ENCODE results near the gene BICRA. TPM values are rescaled to one million over a fixed set of nuclear protein-coding genes. Genes with fewer than 3 reads are reported as not detected.
A peak's percentile ranks its signal among the peaks of the same experiment; 100 is the strongest.
"Not testable (repeated sequence)": the region's sequence is repeated elsewhere in the genome, so short reads cannot be mapped to it uniquely, and the experiment has no call there.

The BICRA gene
- total and polyA plus RNA-seq, 2 donors (not counting 1 experiment from before 2014, with no cell fraction given), result 14.1 to 34.7 TPM

- Mint-ChIP-seq H3K4me1 (peaks cover 11% of the 10 kb centered on the region), H3K4me3 (peak overlapping the region; percentile 50), H3K27ac (no peak overlapping the region), H3K27me3 (peaks cover 26% of the 10 kb centered on the region), H3K9me3 (ENCODE audit: insufficient read depth) (no peaks in the 10 kb centered on the region)
- Histone ChIP-seq H3K4me1 (ENCODE audit: control insufficient read depth in 2 of 2, insufficient read depth in 2 of 2, low read length in 2 of 2) (peaks cover 12 to 18% of the 10 kb centered on the region in 2 donors), H3K79me2 (ENCODE audit: control insufficient read depth, insufficient read depth, low read length) (no peaks in the 10 kb centered on the region), H3K4me3 (ENCODE audit: control extremely low read depth in 1 of 5, extremely low read depth in 1 of 5, insufficient read depth in 1 of 5, low read depth in 2 of 5, low read length in 4 of 5) (no peak overlapping the region), H4K20me1 (ENCODE audit: control insufficient read depth, insufficient read depth, low read length, poor library complexity, severe bottlenecking) (no peaks in the 10 kb centered on the region), H3K36me3 (replicated peaks in 1 of 2; ENCODE audit: control extremely low read depth in 1 of 2, control insufficient read depth in 1 of 2, extremely low read depth in 1 of 2, insufficient read depth in 2 of 2, low read length in 1 of 2) (no peaks in the 10 kb centered on the region), H3K4me2 (replicated peaks; ENCODE audit: low read depth, low read length, poor library complexity, severe bottlenecking) (no peak overlapping the region), H3K9me3 (ENCODE audit: control extremely low read depth in 1 of 3, control insufficient read depth in 2 of 3, insufficient read depth in 1 of 3, low read length in 2 of 3) (peaks cover 0 to 9% (median 0%) of the 10 kb centered on the region in 3 donors), H3K27me3 (replicated peaks in 1 of 4; ENCODE audit: control extremely low read depth in 1 of 4, control insufficient read depth in 3 of 4, insufficient read depth in 4 of 4, low read length in 3 of 4) (peaks cover 0 to 23% (median 3%) of the 10 kb centered on the region in 4 experiments), H3K27ac (ENCODE audit: low read length in 2 of 2) (no peak overlapping the region), H2AFZ (ENCODE audit: insufficient read depth, low read depth, low read length, poor library complexity, severe bottlenecking) (peak overlapping the region; percentile 18), H3K9ac (ENCODE audit: low read length) (no peak overlapping the region)
- intact Hi-C loops (cut with micrococcal nuclease), result no loop called here
- TF ChIP-seq, protein P1, sequence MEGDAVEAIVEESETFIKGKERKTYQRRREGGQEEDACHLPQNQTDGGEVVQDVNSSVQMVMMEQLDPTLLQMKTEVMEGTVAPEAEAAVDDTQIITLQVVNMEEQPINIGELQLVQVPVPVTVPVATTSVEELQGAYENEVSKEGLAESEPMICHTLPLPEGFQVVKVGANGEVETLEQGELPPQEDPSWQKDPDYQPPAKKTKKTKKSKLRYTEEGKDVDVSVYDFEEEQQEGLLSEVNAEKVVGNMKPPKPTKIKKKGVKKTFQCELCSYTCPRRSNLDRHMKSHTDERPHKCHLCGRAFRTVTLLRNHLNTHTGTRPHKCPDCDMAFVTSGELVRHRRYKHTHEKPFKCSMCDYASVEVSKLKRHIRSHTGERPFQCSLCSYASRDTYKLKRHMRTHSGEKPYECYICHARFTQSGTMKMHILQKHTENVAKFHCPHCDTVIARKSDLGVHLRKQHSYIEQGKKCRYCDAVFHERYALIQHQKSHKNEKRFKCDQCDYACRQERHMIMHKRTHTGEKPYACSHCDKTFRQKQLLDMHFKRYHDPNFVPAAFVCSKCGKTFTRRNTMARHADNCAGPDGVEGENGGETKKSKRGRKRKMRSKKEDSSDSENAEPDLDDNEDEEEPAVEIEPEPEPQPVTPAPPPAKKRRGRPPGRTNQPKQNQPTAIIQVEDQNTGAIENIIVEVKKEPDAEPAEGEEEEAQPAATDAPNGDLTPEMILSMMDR (IDR thresholded peaks at IDR 0.05), result no peak
- TF ChIP-seq EZH2 (IDR thresholded peaks at IDR 0.05; ENCODE audit: borderline replicate concordance, insufficient read depth, low read depth, low read length, poor library complexity, severe bottlenecking), result no peak
- DNase-seq (no peak), ATAC-seq (ENCODE audit: low read depth) (no peak)
- 59% methylated on average over 15 of the region's 21 CpGs for WGBS (ENCODE audit: insufficient coverage)
- ChIA-PET CTCF (interaction anchor here (0.6 to 2.9 kb wide), 9 partner anchors 9 to 181 kb away, joined by 3 to 16 read pairs (median 4); partner anchors contain the start of genes KPTN and NAPA), POLR2A (interaction anchor here (0.6 to 0.9 kb wide), 3 partner anchors 9 to 19 kb away, joined by 3 to 8 read pairs (median 5); no protein-coding TSS in a partner anchor)
These were observed 10.3 kb upstream of the BICRA start for GRCh38 chr19:47598407-47599349.

DNA sequence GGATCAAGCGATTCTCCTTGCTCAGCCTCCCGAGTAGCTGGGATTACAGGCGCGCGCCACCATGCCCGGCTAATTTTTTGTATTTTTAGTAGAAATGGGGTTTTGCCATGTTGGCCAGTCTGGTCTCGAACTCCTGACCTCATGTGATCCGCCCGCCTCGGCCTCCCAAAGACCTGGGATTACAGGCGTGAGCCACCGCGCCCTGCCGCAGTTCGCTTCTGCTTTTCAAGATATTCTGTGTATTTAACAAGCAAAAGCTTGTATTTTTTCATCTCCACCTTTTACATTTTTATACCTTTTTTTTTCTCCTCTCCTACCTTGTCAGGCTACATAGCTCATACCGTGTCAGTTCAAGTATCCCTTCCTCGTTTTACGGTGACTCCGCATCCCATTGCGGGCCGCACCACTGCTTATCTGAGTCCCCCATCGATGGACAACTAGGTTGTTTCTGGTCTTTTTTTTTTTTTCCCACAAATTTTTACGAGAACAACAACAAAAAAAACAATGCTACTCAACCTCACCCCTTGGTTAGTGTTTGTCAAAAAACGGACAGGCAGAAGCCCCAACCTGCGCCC is 9.2 kb upstream of the BICRA start:
- not testable (repeated sequence) for H3K9me3 Mint-ChIP-seq (ENCODE audit: insufficient read depth); H3K79me2 ChIP-seq (ENCODE audit: control insufficient read depth, insufficient read depth, low read length); H3K36me3 ChIP-seq (replicated peaks in 1 of 2; ENCODE audit: control extremely low read depth in 1 of 2, control insufficient read depth in 1 of 2, extremely low read depth in 1 of 2, insufficient read depth in 2 of 2, low read length in 1 of 2); H4K20me1 ChIP-seq (ENCODE audit: control insufficient read depth, insufficient read depth, low read length, poor library complexity, severe bottlenecking); ATAC-seq (ENCODE audit: low read depth); DNase-seq; H3K9me3 ChIP-seq (ENCODE audit: control extremely low read depth in 1 of 3, control insufficient read depth in 2 of 3, insufficient read depth in 1 of 3, low read length in 2 of 3)
- Mint-ChIP-seq H3K4me3 (peak overlapping the region; percentile 80), H3K27me3 (peaks cover 21% of the 10 kb centered on the region), H3K27ac (peak overlapping the region; percentile 70), H3K4me1 (peaks cover 11% of the 10 kb centered on the region)
- Histone ChIP-seq H3K9ac (ENCODE audit: low read length) (peak overlapping the region; percentile 81), H3K4me2 (replicated peaks; ENCODE audit: low read depth, low read length, poor library complexity, severe bottlenecking) (peak overlapping the region; percentile 87), H3K4me1 (ENCODE audit: control insufficient read depth in 2 of 2, insufficient read depth in 2 of 2, low read length in 2 of 2) (peaks cover 12 to 18% of the 10 kb centered on the region in 2 donors), H2AFZ (ENCODE audit: insufficient read depth, low read depth, low read length, poor library complexity, severe bottlenecking) (peak overlapping the region; percentile 84), H3K27me3 (replicated peaks in 1 of 4; ENCODE audit: control extremely low read depth in 1 of 4, control insufficient read depth in 3 of 4, insufficient read depth in 4 of 4, low read length in 3 of 4) (peaks cover 0 to 28% (median 3%) of the 10 kb centered on the region in 4 experiments), H3K4me3 (ENCODE audit: control extremely low read depth in 1 of 5, extremely low read depth in 1 of 5, insufficient read depth in 1 of 5, low read depth in 2 of 5, low read length in 4 of 5) (peak overlapping the region; percentile 39 to 79 (median 51)), H3K27ac (ENCODE audit: low read length in 2 of 2) (peak overlapping the region; percentile 28 to 63)
- POLR2A ChIA-PET, result interaction anchor here (0.7 to 1.7 kb wide), 9 partner anchors 8 to 337 kb away, joined by 3 to 16 read pairs (median 5); no protein-coding TSS in a partner anchor
- 36% methylated on average over 14 of the region's 25 CpGs for WGBS (ENCODE audit: insufficient coverage)
- CTCF ChIA-PET, result interaction anchor here (0.6 to 2.9 kb wide), 5 partner anchors 11 to 108 kb away, joined by 3 to 16 read pairs (median 4); partner anchors contain the start of gene NAPA
- intact Hi-C loops (cut with micrococcal nuclease), result loop anchor here (1.0 to 10.0 kb wide), 6 partner anchors 9 to 1585 kb away; partner anchors contain the start of genes INAFM1, KPTN, NAPA and ZC3H4
